Stomach (tissue), 9 donors: ENCODE data around the gene TAS2R41. TPM values are rescaled to one million over a fixed set of nuclear protein-coding genes. Genes with fewer than 3 reads are reported as not detected.

Experiments
- DNase-seq, 2 donors: peaks; one replicate each; pipeline versions ENCODE4 v3.0.0 to v3.0.0-alpha.2; 2013 to 2019
- H3K27ac ChIP-seq, 5 donors: fragments of 200-600 bp in 4 of 5; sonication (generic) in 4 of 5; one replicate each; pipeline ENCODE4 v1.5.1; 2013 to 2019; ENCODE audit warnings: mild to moderate bottlenecking in 1 of 5, moderate library complexity in 1 of 5
- H3K27me3 ChIP-seq, 3 donors: fragments of 200-600 bp; sonication (generic); one replicate each; pipeline ENCODE4 v1.5.1; 2017 to 2019; ENCODE audit warnings: mixed run types in 1 of 3
- H3K36me3 ChIP-seq, 4 donors: fragments of 200-600 bp; sonication (generic); 1 replicate in 3 of 4; 2 replicates in 1 of 4; pipeline ENCODE4 v1.5.1; 2016 to 2019
- H3K4me1 ChIP-seq, 4 donors: fragments of 200-600 bp; sonication (generic); one replicate each; pipeline ENCODE4 v1.5.1; 2016 to 2019
- H3K4me3 ChIP-seq, 4 donors: fragments of 200-600 bp; sonication (generic) in 3 of 4; one replicate each; pipeline ENCODE4 v1.5.1; 2016 to 2019; ENCODE audit warnings: mild to moderate bottlenecking in 1 of 4
- H3K9me3 ChIP-seq, 4 donors: fragments of 200-600 bp; sonication (generic); one replicate each; pipeline ENCODE4 v1.5.1; 2016 to 2019
- CTCF ChIP-seq, 7 experiments: fragments of 450-650 bp in 4 of 7; fragments of 200-600 bp in 3 of 7; sonication (generic) in 3 of 7; IDR thresholded peaks; one replicate each; pipeline ENCODE4 v1.5.1; 2016 to 2019; ENCODE audit warnings: antibody characterized with exemption in 7 of 7, control low read depth in 2 of 7, mild to moderate bottlenecking in 1 of 7
- EP300 ChIP-seq: sonication (generic); formaldehyde crosslinking; IDR thresholded peaks from one replicate; pipeline ENCODE4 v1.6.1; 2017; ENCODE audit warnings: antibody characterized with exemption
- POLR2A ChIP-seq, 4 donors: fragments of 450-650 bp; IDR thresholded peaks; one replicate each; pipeline ENCODE4 v1.6.1; 2016; ENCODE audit warnings: antibody characterized with exemption in 4 of 4, control low read depth in 2 of 4, mild to moderate bottlenecking in 1 of 4, moderate library complexity in 1 of 4
- POLR2AphosphoS5 ChIP-seq, 3 donors: sonication (generic); formaldehyde crosslinking; IDR thresholded peaks; one replicate each; pipeline ENCODE4 v1.6.1; 2016; ENCODE audit warnings: antibody characterized with exemption in 3 of 3
- WGBS, 5 donors: extraction: QIAGEN DNeasy Blood & Tissue Kit in 3 of 5; methylation state at CpG; one replicate each; pipeline versions ENCODE4 v1.1.5 to v1.1.7; 2013 to 2018; 5-methylcytosine and 5-hydroxymethylcytosine counted together
- intact Hi-C: fragments of 100-400 bp; cut with DNase I; formaldehyde crosslinking; loops from one replicate; pipeline ENCODE4 v1.15.1; 2023; ENCODE audit warnings: low total_unique reads
- polyA plus RNA-seq, 3 donors: library from polyadenylated mRNA; stranded (reverse); fragments of 200-250 nt; gene quantifications; one replicate each; pipeline ENCODE4 v1.2.3, GENCODE V29; 2013
- total RNA-seq, 5 donors: library from RNA; depleted of rRNA; stranded (reverse); fragments of >200 nt; gene quantifications; one replicate each; pipeline versions ENCODE4 v1.1.0 to v1.2.3, GENCODE V29; 2014 to 2016
- donor health status: healthy with polysubstance abuse.
- donor health status: Bipolar disorder and iron deficiency.
- donor health status: healthy.

The TAS2R41 gene
- total and polyA plus RNA-seq, 8 donors = 1.5 TPM; not detected in 7

DNA sequence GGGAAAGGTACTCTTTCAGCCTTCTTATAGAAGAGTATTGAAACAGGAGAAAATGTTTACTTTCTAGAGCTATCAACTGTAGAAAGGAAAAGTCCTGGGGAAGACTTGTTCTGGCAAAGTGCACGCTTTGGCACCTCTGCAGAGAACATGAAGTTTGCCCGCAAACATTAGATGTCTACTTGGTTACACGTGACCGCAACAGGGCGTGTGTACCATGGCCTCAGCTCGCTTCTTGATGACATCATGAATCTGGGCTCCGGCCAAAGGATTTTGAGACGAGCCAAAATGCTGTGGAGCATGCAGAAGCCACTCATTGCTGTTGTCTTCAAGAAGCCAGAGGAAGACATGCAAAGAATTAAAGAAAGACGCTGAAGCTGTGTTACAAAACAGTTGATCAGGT is 43.0 kb upstream of the TAS2R41 start:
- H3K4me3 ChIP-seq = no peak overlapping the region
- 60 to 77% (median 73%) methylated on average over 9 of the region's 9 CpGs for WGBS, 5 donors
- peak in 1 of 2 donors; percentile 32 for DNase-seq
- H3K9me3 ChIP-seq = no peaks in the 10 kb centered on the region
- TF ChIP-seq POLR2AphosphoS5 (IDR thresholded peaks at IDR 0.05) (no peak), EP300 (no peak), CTCF (IDR thresholded peaks at IDR 0.05) (no peak)
- H3K27ac ChIP-seq = no peak overlapping the region
- H3K4me1 ChIP-seq = no peaks in the 10 kb centered on the region
- H3K36me3 ChIP-seq = no peaks in the 10 kb centered on the region
- no peaks in the 10 kb centered on the region for H3K27me3 ChIP-seq
- intact Hi-C loops = no loop called here

DNA sequence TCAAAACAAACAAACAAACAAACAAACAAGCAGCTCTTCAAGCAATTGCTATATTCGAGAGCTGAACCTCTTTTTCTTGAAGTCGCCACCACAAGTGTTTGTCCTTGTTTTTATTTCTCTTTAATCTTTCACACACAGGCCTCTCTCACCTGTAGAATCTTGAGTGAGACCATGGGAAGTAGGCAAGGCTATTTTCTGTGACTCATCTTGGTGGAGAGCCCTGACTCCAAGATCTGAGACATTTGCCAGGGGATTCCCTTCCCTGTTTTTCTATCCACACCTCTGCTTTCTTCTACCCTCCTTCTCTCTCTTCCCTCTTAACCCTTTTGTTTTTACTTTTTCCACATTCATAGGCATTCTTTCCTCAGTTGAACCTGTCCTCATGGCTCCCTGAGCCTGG is 42.4 kb upstream of the TAS2R41 start:
- intact Hi-C loops = no loop called here
- Histone ChIP-seq H3K9me3 (no peaks in the 10 kb centered on the region), H3K36me3 (no peaks in the 10 kb centered on the region), H3K27ac (no peak overlapping the region), H3K4me1 (no peaks in the 10 kb centered on the region), H3K4me3 (no peak overlapping the region), H3K27me3 (no peaks in the 10 kb centered on the region)
- TF ChIP-seq EP300 (no peak), POLR2A (IDR thresholded peaks at IDR 0.05) (no peak), CTCF (IDR thresholded peaks at IDR 0.05) (no peak), POLR2AphosphoS5 (IDR thresholded peaks at IDR 0.05) (no peak)
- 83 to 92% (median 88%) methylated on average over 2 of the region's 2 CpGs for WGBS, 5 donors
- DNase-seq = no peak

GRCh38 chr7:143436325-143436946 is 41.2 kb upstream of the TAS2R41 start:
- H3K4me1 ChIP-seq = no peaks in the 10 kb centered on the region
- no peaks in the 10 kb centered on the region for H3K27me3 ChIP-seq
- intact Hi-C loops = no loop called here
- no peak for DNase-seq
- TF ChIP-seq POLR2AphosphoS5 (IDR thresholded peaks at IDR 0.05) (no peak), CTCF (IDR thresholded peaks at IDR 0.05) (no peak), POLR2A (IDR thresholded peaks at IDR 0.05) (no peak), EP300 (no peak)
- no peaks in the 10 kb centered on the region for H3K36me3 ChIP-seq
- 76 to 87% (median 86%) methylated on average over 3 of the region's 3 CpGs for WGBS, 5 donors
- H3K4me3 ChIP-seq = no peak overlapping the region
- H3K27ac ChIP-seq = no peak overlapping the region
- H3K9me3 ChIP-seq = no peaks in the 10 kb centered on the region

GRCh38 chr7:143437578-143437977 is 40.1 kb upstream of the TAS2R41 start:
- intact Hi-C loops = no loop called here
- Histone ChIP-seq H3K27me3 (no peaks in the 10 kb centered on the region), H3K9me3 (no peaks in the 10 kb centered on the region), H3K36me3 (no peaks in the 10 kb centered on the region), H3K27ac (no peak overlapping the region), H3K4me1 (no peaks in the 10 kb centered on the region), H3K4me3 (no peak overlapping the region)
- WGBS, 5 donors = 43 to 61% (median 48%) methylated on average over 4 of the region's 4 CpGs
- TF ChIP-seq CTCF (IDR thresholded peaks at IDR 0.05) (no peak), POLR2A (IDR thresholded peaks at IDR 0.05) (no peak), EP300 (no peak), POLR2AphosphoS5 (IDR thresholded peaks at IDR 0.05) (no peak)
- DNase-seq = no peak
